GM23248 (cell line): ENCODE data around the gene PPP5C. TPM values are rescaled to one million over a fixed set of nuclear protein-coding genes. Genes with fewer than 3 reads are reported as not detected.

Experiments
- DNase-seq: peaks from one replicate; pipeline ENCODE4 v3.0.0-alpha.2; 2015
- H2AFZ ChIP-seq: fragments of 200-600 bp; sonication (generic); 2 replicates; pipeline ENCODE4 v1.6.1; 2016; ENCODE audit warnings: antibody characterized with exemption
- H3F3A ChIP-seq: fragments of 200-600 bp; sonication (generic); 2 replicates; pipeline ENCODE4 v1.6.1; 2016; ENCODE audit warnings: mild to moderate bottlenecking, antibody characterized with exemption, mixed run types; ENCODE audit not compliant: insufficient read depth
- H3K27ac ChIP-seq: fragments of 200-600 bp; sonication (generic); 2 replicates; pipeline ENCODE4 v1.5.1; 2016; ENCODE audit warnings: mild to moderate bottlenecking
- H3K27me3 ChIP-seq: fragments of 200-600 bp; sonication (generic); replicated peaks from 2 replicates; pipeline ENCODE4 v1.6.1; 2016; ENCODE audit warnings: mild to moderate bottlenecking; ENCODE audit not compliant: insufficient read depth
- H3K36me3 ChIP-seq: fragments of 200-600 bp; sonication (generic); 2 replicates; pipeline ENCODE4 v1.6.1; 2016; ENCODE audit warnings: low read depth, mild to moderate bottlenecking
- H3K4me1 ChIP-seq: fragments of 200-600 bp; sonication (generic); 2 replicates; pipeline ENCODE4 v1.6.1; 2016; ENCODE audit warnings: mild to moderate bottlenecking; ENCODE audit not compliant: insufficient read depth
- H3K4me2 ChIP-seq: fragments of 200-600 bp; sonication (generic); one replicate; pipeline ENCODE4 v1.6.1; 2016; ENCODE audit warnings: mild to moderate bottlenecking; ENCODE audit not compliant: unreplicated experiment
- H3K4me3 ChIP-seq: fragments of 200-600 bp; sonication (generic); 2 replicates; pipeline ENCODE4 v1.5.1; 2016; ENCODE audit warnings: mild to moderate bottlenecking
- H3K79me2 ChIP-seq: fragments of 200-600 bp; sonication (generic); 2 replicates; pipeline ENCODE4 v1.6.1; 2016; ENCODE audit warnings: mild to moderate bottlenecking; ENCODE audit not compliant: insufficient read depth
- H3K9ac ChIP-seq: fragments of 200-600 bp; sonication (generic); 2 replicates; pipeline ENCODE4 v1.6.1; 2016; ENCODE audit warnings: mild to moderate bottlenecking
- H3K9me2 ChIP-seq: fragments of 200-600 bp; sonication (generic); 2 replicates; pipeline ENCODE4 v1.6.1; 2016; ENCODE audit warnings: mixed run types, mild to moderate bottlenecking, moderate library complexity; ENCODE audit not compliant: insufficient read depth
- H3K9me3 ChIP-seq: fragments of 200-600 bp; sonication (generic); one replicate; pipeline ENCODE4 v1.6.1; 2017; ENCODE audit warnings: low read depth
- H4K20me1 ChIP-seq: fragments of 200-600 bp; sonication (generic); 2 replicates; pipeline ENCODE4 v1.6.0; 2016; ENCODE audit not compliant: insufficient read depth
- EZH2 ChIP-seq: fragments of 200-600 bp; sonication (generic); IDR thresholded peaks from 2 replicates; pipeline ENCODE4 v1.6.1; 2018; ENCODE audit warnings: antibody characterized with exemption, mild to moderate bottlenecking; ENCODE audit not compliant: insufficient read depth, poor library complexity, severe bottlenecking
- EZH2phosphoT487 ChIP-seq: fragments of 200-600 bp; sonication (generic); IDR thresholded peaks from 2 replicates; pipeline ENCODE4 v1.6.1; 2018; ENCODE audit warnings: antibody characterized with exemption, moderate library complexity, mild to moderate bottlenecking, low read depth; ENCODE audit not compliant: insufficient read depth
- WGBS, 2 experiments: methylation state at CpG; one replicate each; pipeline ENCODE4 v1.1.6; 2015 to 2017; ENCODE audit warnings: low lambda C conversion rate in 2 of 2, low coverage in 1 of 2; ENCODE audit errors: missing lambda C conversion rate in 2 of 2; 5-methylcytosine and 5-hydroxymethylcytosine counted together
- in situ Hi-C: fragments of 300-500 bp; cut with MboI; formaldehyde crosslinking; loops from 2 replicates; pipeline ENCODE4 v1.15.0; 2020
- polyA plus RNA-seq: library from polyadenylated mRNA; unstranded; fragments of >200 nt; fragmentation: Nextera tagmentation; extraction: Ambion mirVana; gene quantifications from 2 replicates; pipeline ENCODE4 v1.2.1, GENCODE V29; 2016
- total RNA-seq: library from RNA; depleted of rRNA; stranded (reverse); fragments of >200 nt; shearing (Covaris generic); gene quantifications from 2 replicates; pipeline ENCODE4 v1.2.3, GENCODE V29; 2014

Gene PPP5C
- total and polyA plus RNA-seq, 2 experiments from 2014 or later, result 47.3 to 60.8 TPM

DNA sequence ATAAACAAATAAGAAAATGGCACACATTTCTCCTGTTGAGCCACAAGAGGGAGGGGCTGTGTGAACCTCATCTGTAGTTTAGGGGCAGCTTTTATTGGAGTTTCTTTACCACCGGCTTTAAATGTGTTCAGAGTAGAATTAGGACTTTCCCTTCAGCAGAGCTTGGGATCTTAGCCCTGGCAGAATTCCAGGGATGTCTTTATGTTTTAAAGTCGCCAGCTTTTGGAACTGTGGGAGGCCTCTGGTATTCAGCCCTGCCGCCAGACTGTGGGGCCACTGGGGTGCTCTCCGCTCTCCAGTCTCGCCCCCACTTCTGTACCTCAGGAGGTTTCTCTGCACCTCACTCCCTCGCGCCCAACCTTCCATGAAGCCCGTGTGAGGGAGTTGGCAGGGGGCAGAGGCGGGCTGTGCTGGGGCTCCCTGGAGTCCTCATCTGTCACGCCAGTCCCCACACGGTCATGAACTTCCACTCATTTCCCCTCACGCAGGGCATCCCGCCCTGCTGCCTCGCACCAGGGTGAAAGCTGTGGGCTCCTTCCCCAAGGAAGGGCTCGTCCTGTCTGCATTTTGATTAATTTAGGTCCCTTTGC is 35.0 kb downstream of the PPP5C start:
- H3K79me2 ChIP-seq, result peaks cover 38% of the 10 kb centered on the region
- no peak overlapping the region for H3K4me3 ChIP-seq
- no peaks in the 10 kb centered on the region for H3K9me2 ChIP-seq
- H2AFZ ChIP-seq, result no peak overlapping the region
- H3F3A ChIP-seq, result peaks cover 28% of the 10 kb centered on the region
- DNase-seq, result no peak
- H4K20me1 ChIP-seq, result no peaks in the 10 kb centered on the region
- no peaks in the 10 kb centered on the region for H3K9me3 ChIP-seq
- TF ChIP-seq EZH2phosphoT487, result no peak
- no peak for TF ChIP-seq EZH2
- H3K4me1 ChIP-seq, result peaks cover 29% of the 10 kb centered on the region
- H3K27ac ChIP-seq, result no peak overlapping the region
- WGBS, 2 experiments, result 80 to 84% methylated on average over 15 of the region's 15 CpGs
- in situ Hi-C loops, result no loop called here
- no peak overlapping the region for H3K9ac ChIP-seq
- H3K36me3 ChIP-seq, result 0 out of 2 replicates have a peak, but pooled peaks cover 10% of the 10 kb centered on the region
- no peak overlapping the region for H3K4me2 ChIP-seq
- no peaks in the 10 kb centered on the region for H3K27me3 ChIP-seq

- Histone ChIP-seq H3K4me3 (no peak overlapping the region), H3K27me3 (no peaks in the 10 kb centered on the region), H3K9me3 (no peaks in the 10 kb centered on the region), H3K79me2 (peaks cover 38% of the 10 kb centered on the region), H3F3A (peaks cover 15% of the 10 kb centered on the region), H2AFZ (no peak overlapping the region), H3K4me2 (no peak overlapping the region), H3K36me3 (0 out of 2 replicates have a peak, but pooled peaks cover 10% of the 10 kb centered on the region), H3K9me2 (no peaks in the 10 kb centered on the region), H3K4me1 (peaks cover 16% of the 10 kb centered on the region), H4K20me1 (no peaks in the 10 kb centered on the region), H3K9ac (no peak overlapping the region), H3K27ac (no peak overlapping the region)
- 90 to 91% methylated on average over 18 to 22 of the region's 23 CpGs for WGBS, 2 experiments
- TF ChIP-seq EZH2, result no peak
- TF ChIP-seq EZH2phosphoT487, result no peak
- in situ Hi-C loops, result no loop called here
- no peak for DNase-seq
Observed at GRCh38 chr19:46383171-46383815, 36.4 kb downstream of the PPP5C start.

- Histone ChIP-seq H2AFZ (no peak overlapping the region), H3K9me3 (no peaks in the 10 kb centered on the region), H3K27me3 (no peaks in the 10 kb centered on the region), H3K9ac (no peak overlapping the region), H3K27ac (no peak overlapping the region), H3K36me3 (peaks cover 16% of the 10 kb centered on the region; the same call in 1 of the 2 replicates), H3F3A (peaks cover 10% of the 10 kb centered on the region), H3K9me2 (no peaks in the 10 kb centered on the region), H3K4me2 (no peak overlapping the region), H3K79me2 (peaks cover 38% of the 10 kb centered on the region), H3K4me3 (no peak overlapping the region), H3K4me1 (peaks cover 11% of the 10 kb centered on the region), H4K20me1 (no peaks in the 10 kb centered on the region)
- 91 to 96% methylated on average over 7 of the region's 7 CpGs for WGBS, 2 experiments
- DNase-seq, result no peak
- TF ChIP-seq EZH2phosphoT487 (no peak), EZH2 (no peak)
- in situ Hi-C loops, result no loop called here
Observed at GRCh38 chr19:46383846-46384245, 37.0 kb downstream of the PPP5C start.

DNA sequence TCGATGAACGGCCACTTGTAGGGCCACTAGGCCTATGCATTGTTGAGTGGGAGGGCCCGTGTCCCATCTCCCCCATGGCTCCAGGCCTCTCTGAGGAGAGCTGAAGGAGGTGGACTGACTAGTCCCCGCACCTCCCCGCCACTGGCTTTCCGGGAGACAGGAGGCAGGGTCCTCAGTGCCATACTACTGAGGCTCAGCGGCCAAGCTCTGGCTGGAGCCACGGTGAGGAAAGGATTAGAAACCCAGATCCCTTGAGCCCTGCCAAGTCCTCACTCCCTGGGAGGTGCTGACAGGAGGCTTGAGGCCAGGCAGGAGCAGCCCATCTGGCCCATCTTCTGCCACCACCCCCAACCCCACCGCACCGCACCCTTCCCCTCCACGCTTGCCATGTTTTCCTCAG is 37.5 kb downstream of the PPP5C start:
- no peaks in the 10 kb centered on the region for H3K27me3 ChIP-seq
- WGBS, 2 experiments, result 60 to 66% methylated on average over 11 of the region's 11 CpGs
- DNase-seq, result no peak
- H3K4me3 ChIP-seq, result no peak overlapping the region
- no peaks in the 10 kb centered on the region for H3K9me2 ChIP-seq
- no peak overlapping the region for H2AFZ ChIP-seq
- TF ChIP-seq EZH2 (no peak), EZH2phosphoT487 (no peak)
- 0 out of 2 replicates have a peak, but pooled peaks cover 5% of the 10 kb centered on the region for H3K4me1 ChIP-seq
- H3K79me2 ChIP-seq, result peaks cover 35% of the 10 kb centered on the region
- no peak overlapping the region for H3K4me2 ChIP-seq
- in situ Hi-C loops, result no loop called here
- no peaks in the 10 kb centered on the region for H3K9me3 ChIP-seq
- H3F3A ChIP-seq, result peaks cover 4% of the 10 kb centered on the region
- H3K36me3 ChIP-seq, result peaks cover 19% of the 10 kb centered on the region; the same call in 1 of the 2 replicates
- H3K27ac ChIP-seq, result no peak overlapping the region
- H3K9ac ChIP-seq, result no peak overlapping the region
- H4K20me1 ChIP-seq, result no peaks in the 10 kb centered on the region
